ENCODE measurements around the gene AIDA.

AIDA gene

DNA sequence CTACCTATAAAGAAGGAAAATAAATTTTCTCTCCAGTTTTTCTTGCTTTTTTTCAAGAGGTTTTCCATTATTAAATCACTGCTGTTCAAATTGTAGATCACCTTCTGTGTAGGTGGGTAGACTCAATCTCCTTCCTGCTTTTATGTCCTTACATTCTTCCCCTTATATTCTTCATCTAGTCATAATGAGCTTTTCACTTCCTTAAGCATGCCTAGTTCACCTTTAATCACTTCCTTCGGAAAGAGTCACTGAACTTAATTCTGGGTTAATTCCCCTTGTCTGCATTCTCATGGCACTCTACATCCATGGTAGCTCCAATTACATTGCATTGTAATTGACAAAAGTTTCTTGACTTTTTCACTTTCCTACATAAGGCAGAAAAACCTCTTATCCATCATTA lies 18.6 kb upstream of the AIDA start:
- Histone ChIP-seq H3K4me1 (ENCODE audit: control insufficient read depth, insufficient read depth, low read length) (no peaks in the 10 kb centered on the region), H3K9me3 (ENCODE audit: control insufficient read depth, insufficient read depth, low read depth, low read length) (no peaks in the 10 kb centered on the region), H3K4me3 (ENCODE audit: low read depth, low read length) (no peak overlapping the region), H3K36me3 (ENCODE audit: control insufficient read depth in 2 of 2, insufficient read depth in 1 of 2, low read length in 2 of 2) (peaks cover 58 to 92% of the 10 kb centered on the region in 2 experiments), H3K27ac (ENCODE audit: extremely low read depth, low read depth, low read length) (no peak overlapping the region)
- TF ChIP-seq ZFP3 (tag by site-specific recombination; IDR thresholded peaks at IDR 0.05; ENCODE audit: low read depth) = no peak
- ChIA-PET CTCF (interaction anchor here (0.6 to 2.3 kb wide), 3 partner anchors 306 to 393 kb away, joined by 3 to 7 read pairs (median 3); no protein-coding TSS in a partner anchor), POLR2A (no interaction called here)

DNA sequence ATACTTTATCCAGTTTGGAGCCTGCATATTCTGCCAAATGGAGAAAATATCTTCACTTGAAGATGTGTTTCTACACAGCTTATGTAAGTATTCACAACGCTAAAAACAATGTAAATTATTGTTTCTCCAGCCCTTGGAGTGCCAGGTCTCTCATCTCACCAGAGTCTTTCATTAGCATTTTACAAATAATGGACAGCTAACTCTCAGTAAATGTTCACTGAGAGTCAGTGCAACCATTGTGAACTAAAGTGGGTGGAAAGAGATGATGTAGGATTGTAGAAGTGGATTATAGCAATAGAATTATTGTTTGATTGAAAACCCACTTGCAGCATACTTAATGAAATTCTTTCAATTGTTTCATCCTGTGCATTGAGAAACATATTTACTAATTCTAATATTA lies 16.5 kb upstream of the AIDA start:
- Histone ChIP-seq H3K36me3 (ENCODE audit: control insufficient read depth in 2 of 2, insufficient read depth in 1 of 2, low read length in 2 of 2) (peaks cover 67 to 90% of the 10 kb centered on the region in 2 experiments), H3K4me1 (ENCODE audit: control insufficient read depth, insufficient read depth, low read length) (no peaks in the 10 kb centered on the region), H3K27ac (ENCODE audit: extremely low read depth, low read depth, low read length) (no peak overlapping the region), H3K4me3 (ENCODE audit: low read depth, low read length) (no peak overlapping the region), H3K9me3 (ENCODE audit: control insufficient read depth, insufficient read depth, low read depth, low read length) (no peaks in the 10 kb centered on the region)
- POLR2A ChIA-PET = interaction anchor here (0.6 kb wide), 1 partner anchor 507 kb away, joined by 3 read pairs; no protein-coding TSS in a partner anchor
- no peak for TF ChIP-seq EGR2 (tag by site-specific recombination; IDR thresholded peaks at IDR 0.05; ENCODE audit: low read depth)
- no peak for TF ChIP-seq ZNF629 (tag by site-specific recombination; IDR thresholded peaks at IDR 0.05)
- no peak for TF ChIP-seq GLI4 (tag by site-specific recombination; IDR thresholded peaks at IDR 0.05)
- TF ChIP-seq, protein P1, sequence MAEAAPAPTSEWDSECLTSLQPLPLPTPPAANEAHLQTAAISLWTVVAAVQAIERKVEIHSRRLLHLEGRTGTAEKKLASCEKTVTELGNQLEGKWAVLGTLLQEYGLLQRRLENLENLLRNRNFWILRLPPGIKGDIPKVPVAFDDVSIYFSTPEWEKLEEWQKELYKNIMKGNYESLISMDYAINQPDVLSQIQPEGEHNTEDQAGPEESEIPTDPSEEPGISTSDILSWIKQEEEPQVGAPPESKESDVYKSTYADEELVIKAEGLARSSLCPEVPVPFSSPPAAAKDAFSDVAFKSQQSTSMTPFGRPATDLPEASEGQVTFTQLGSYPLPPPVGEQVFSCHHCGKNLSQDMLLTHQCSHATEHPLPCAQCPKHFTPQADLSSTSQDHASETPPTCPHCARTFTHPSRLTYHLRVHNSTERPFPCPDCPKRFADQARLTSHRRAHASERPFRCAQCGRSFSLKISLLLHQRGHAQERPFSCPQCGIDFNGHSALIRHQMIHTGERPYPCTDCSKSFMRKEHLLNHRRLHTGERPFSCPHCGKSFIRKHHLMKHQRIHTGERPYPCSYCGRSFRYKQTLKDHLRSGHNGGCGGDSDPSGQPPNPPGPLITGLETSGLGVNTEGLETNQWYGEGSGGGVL (tag by site-specific recombination; IDR thresholded peaks at IDR 0.05) = no peak
- no peak for TF ChIP-seq FEZF1 (tag by site-specific recombination; IDR thresholded peaks at IDR 0.05)
- no peak for TF ChIP-seq ZNF701 (tag by site-specific recombination; IDR thresholded peaks at IDR 0.05)
- TF ChIP-seq, protein P2, sequence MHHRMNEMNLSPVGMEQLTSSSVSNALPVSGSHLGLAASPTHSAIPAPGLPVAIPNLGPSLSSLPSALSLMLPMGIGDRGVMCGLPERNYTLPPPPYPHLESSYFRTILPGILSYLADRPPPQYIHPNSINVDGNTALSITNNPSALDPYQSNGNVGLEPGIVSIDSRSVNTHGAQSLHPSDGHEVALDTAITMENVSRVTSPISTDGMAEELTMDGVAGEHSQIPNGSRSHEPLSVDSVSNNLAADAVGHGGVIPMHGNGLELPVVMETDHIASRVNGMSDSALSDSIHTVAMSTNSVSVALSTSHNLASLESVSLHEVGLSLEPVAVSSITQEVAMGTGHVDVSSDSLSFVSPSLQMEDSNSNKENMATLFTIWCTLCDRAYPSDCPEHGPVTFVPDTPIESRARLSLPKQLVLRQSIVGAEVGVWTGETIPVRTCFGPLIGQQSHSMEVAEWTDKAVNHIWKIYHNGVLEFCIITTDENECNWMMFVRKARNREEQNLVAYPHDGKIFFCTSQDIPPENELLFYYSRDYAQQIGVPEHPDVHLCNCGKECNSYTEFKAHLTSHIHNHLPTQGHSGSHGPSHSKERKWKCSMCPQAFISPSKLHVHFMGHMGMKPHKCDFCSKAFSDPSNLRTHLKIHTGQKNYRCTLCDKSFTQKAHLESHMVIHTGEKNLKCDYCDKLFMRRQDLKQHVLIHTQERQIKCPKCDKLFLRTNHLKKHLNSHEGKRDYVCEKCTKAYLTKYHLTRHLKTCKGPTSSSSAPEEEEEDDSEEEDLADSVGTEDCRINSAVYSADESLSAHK (tag by site-specific recombination; IDR thresholded peaks at IDR 0.05) = no peak
- no peak for TF ChIP-seq ZNF670 (tag by site-specific recombination; IDR thresholded peaks at IDR 0.05; ENCODE audit: low read depth)
- TF ChIP-seq KLF9 (tag by site-specific recombination; IDR thresholded peaks at IDR 0.05; ENCODE audit: low read depth) = no peak
- TF ChIP-seq, protein P3, sequence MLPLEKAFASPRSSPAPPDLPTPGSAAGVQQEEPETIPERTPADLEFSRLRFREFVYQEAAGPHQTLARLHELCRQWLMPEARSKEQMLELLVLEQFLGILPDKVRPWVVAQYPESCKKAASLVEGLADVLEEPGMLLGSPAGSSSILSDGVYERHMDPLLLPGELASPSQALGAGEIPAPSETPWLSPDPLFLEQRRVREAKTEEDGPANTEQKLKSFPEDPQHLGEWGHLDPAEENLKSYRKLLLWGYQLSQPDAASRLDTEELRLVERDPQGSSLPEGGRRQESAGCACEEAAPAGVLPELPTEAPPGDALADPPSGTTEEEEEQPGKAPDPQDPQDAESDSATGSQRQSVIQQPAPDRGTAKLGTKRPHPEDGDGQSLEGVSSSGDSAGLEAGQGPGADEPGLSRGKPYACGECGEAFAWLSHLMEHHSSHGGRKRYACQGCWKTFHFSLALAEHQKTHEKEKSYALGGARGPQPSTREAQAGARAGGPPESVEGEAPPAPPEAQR (tag by site-specific recombination; IDR thresholded peaks at IDR 0.05) = no peak
- TF ChIP-seq ZNF596 (tag by site-specific recombination; IDR thresholded peaks at IDR 0.05) = no peak
- TF ChIP-seq ZNF155 (tag by site-specific recombination; IDR thresholded peaks at IDR 0.05) = no peak
- TF ChIP-seq GLIS1 (tag by site-specific recombination; IDR thresholded peaks at IDR 0.05) = no peak
- CTCF ChIA-PET = interaction anchor here (1.5 kb wide), 1 partner anchor 8 kb away, joined by 5 read pairs; the partner anchor contains the start of gene FAM177B

DNA sequence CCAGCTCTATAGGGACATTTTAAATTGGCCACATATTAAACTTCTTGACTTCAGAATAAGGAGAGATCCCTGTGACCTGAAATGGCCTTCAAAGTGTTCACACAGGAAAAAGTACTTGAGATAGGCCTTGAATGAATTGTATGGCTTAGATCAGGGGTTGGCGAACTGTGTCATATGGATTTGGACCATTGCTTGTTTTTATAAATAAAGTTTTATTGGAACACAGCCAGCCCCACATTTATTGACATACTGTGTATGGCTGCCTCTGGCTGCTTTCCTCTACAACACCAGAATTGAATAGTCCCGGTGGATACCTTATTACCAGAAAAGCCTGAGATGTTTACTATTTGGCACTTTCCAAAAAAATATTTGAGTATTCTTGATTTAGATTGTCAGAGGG lies 4.1 kb upstream of the AIDA start:
- no peaks in the 10 kb centered on the region for H3K4me1 ChIP-seq (ENCODE audit: control insufficient read depth, insufficient read depth, low read length)
- no peaks in the 10 kb centered on the region for H3K9me3 ChIP-seq (ENCODE audit: control insufficient read depth, insufficient read depth, low read depth, low read length)
- ChIA-PET POLR2A (interaction anchor here (0.9 kb wide), 1 partner anchor 38 kb away, joined by 3 read pairs; no protein-coding TSS in a partner anchor), CTCF (no interaction called here)
- H3K4me3 ChIP-seq (ENCODE audit: low read depth, low read length) = no peak overlapping the region
- TF ChIP-seq ZBTB1 (tag by site-specific recombination; IDR thresholded peaks at IDR 0.05) = no peak
- H3K27ac ChIP-seq (ENCODE audit: extremely low read depth, low read depth, low read length) = no peak overlapping the region
- H3K36me3 ChIP-seq (ENCODE audit: control insufficient read depth in 2 of 2, insufficient read depth in 1 of 2, low read length in 2 of 2) = peaks cover 44 to 55% of the 10 kb centered on the region in 2 experiments
